ENCODE results near the gene BID.
"Not testable (repeated sequence)": the region's sequence is repeated elsewhere in the genome, so short reads cannot be mapped to it uniquely, and the experiment has no call there.

The BID gene

DNA sequence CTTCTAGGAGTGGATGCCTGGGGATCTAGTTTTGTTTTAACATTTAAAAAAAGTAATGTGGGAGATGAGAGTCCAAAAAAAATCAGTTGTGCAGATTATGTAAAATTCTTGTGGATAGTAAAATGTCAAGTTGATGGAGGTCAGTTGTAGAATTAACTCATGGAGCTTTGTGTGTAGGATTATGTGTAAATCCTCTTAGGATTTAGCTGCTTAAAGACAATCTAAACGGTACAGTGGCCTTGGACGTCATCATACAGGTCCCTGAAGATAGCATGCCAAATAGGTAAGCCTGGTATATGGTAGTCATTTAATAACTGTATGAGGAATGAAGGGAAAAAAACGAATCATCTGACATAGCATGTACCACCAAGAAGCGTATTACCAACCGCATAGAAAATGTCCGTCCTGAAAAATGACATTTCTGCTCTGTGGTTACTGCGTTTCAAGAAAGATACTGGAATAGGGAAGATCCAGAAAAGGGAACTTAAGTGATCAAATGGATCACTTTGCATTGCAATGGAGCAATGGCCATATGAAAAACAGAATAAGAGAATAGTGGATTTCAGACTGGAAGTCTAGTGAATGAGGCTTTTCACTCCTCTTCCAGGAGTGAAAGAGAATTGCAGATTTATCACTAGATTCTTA, 74.5 kb downstream of the BID start:
- DNase-seq (ENCODE audit: low read depth), result no peak

DNA sequence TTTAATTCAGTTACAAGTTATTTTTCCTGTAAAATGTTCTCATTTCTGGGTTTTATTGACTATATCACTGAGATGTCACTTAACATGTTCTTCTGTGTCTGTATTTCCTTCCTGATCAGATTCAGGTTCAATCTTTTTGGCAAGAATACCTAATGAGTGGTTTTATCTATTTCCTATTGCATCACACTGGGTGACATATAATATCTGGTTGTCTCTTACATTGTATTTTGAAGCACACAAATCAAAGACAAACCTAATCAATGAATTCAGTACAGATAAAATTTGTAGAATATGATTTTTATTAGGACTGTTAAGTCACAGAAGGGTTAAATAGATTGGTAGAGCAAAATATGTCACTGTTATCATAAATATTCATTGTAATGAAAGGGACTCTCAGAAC, 75.3 kb downstream of the BID start:
- DNase-seq (ENCODE audit: low read depth), result no peak

GRCh38 chr22:17698276-17698675, 76.0 kb downstream of the BID start:
- DNase-seq (ENCODE audit: low read depth), result not testable (repeated sequence)

- DNase-seq (ENCODE audit: low read depth), result not testable (repeated sequence)
Observed at GRCh38 chr22:17697196-17697595, 77.1 kb downstream of the BID start.

DNA sequence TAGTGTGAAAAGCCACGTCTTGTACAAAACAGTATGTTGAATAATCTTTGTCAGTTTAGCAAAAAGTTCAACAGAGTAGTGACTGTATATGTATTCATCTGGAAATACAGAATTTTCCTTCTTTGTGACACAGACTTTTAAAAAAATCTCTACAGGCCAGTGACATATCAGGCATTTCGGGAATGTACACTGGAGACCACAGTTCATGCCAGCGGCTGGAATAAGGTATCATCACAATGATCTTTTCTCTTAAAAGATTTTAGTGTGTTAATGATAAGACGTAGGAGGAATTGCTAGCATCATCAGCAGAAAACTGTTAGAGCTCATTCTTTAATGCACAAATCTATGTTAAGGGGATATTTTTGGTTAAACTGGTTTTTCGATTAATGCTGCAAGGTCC, 78.3 kb downstream of the BID start:
- no peak for DNase-seq (ENCODE audit: low read depth)

GRCh38 chr22:17694752-17695151, 79.5 kb downstream of the BID start:
- no peak for DNase-seq (ENCODE audit: low read depth)

DNA sequence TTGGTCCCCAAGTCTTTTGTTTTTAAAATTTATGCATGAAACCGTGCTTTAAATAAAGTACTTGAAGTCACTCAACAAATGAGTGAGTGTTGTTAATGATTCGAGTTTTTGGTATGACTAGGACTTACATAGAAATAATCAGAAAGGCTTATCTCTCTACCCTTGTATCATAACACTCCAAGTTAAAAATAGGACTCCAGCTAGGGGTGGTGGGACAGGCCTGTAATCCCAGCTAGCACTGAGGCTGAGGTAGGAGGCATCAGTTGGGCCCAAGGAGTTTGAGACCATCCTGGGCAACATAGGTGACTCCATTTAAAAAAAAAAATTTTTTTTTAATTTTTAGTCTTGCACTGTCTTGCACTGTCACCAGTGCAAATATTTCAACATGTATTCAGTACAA, 80.1 kb downstream of the BID start:
- DNase-seq (ENCODE audit: low read depth), result no peak

DNA sequence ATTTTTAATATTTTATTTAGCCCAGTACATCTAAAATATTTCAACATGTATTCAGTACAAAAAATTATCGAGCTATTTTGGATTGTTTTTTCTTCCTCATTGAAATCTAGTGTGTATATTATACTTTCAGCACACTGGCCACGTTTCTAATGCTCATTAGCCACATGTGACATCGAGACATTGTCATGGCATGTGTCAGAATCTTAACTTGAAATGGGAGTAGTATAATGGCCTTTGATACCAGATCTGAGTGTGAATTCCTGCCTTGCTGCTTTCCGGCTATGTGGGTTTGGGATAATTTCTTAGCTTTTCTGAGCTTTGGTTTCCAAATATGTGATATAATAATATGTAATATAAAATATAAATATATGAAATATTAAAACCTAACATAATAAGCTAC, 81.4 kb downstream of the BID start:
- DNase-seq (ENCODE audit: low read depth), result no peak

DNA sequence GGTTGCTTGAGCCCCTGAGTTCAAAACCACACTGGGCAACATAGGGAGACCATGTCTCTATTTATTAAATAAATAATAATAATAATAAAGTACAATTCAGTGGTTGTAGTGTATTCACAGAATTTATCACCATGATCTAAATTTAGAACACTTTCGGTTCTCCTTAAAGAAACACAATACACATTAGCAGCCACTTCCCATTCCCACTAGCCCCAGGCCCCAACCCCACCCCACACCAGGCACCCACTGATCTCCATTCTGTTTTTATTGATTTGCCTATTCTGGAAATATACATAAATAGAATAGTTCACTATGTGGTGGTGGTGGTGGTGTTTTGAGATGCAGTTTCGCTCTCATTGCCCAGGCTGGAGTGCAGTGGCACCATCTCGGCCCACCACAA, 90.0 kb downstream of the BID start:
- DNase-seq (ENCODE audit: low read depth), result no peak
